PC-9 (cell line): ENCODE data around the gene RFX2.

Experiments used
- EZH2 ChIP-seq: fragments of 200-600 bp; sonication (generic); IDR thresholded peaks from 2 replicates; pipeline ENCODE4 v1.8.0; 2017; ENCODE audit warnings: antibody characterized with exemption, low read depth
- TF ChIP-seq, protein P1 (sequence below): fragments of 200-600 bp; sonication (generic); conservative IDR thresholded peaks from 2 replicates; pipeline ENCODE4 v1.6.1; 2017; ENCODE audit warnings: mixed run types, antibody characterized with exemption, mild to moderate bottlenecking, moderate library complexity

DNA sequence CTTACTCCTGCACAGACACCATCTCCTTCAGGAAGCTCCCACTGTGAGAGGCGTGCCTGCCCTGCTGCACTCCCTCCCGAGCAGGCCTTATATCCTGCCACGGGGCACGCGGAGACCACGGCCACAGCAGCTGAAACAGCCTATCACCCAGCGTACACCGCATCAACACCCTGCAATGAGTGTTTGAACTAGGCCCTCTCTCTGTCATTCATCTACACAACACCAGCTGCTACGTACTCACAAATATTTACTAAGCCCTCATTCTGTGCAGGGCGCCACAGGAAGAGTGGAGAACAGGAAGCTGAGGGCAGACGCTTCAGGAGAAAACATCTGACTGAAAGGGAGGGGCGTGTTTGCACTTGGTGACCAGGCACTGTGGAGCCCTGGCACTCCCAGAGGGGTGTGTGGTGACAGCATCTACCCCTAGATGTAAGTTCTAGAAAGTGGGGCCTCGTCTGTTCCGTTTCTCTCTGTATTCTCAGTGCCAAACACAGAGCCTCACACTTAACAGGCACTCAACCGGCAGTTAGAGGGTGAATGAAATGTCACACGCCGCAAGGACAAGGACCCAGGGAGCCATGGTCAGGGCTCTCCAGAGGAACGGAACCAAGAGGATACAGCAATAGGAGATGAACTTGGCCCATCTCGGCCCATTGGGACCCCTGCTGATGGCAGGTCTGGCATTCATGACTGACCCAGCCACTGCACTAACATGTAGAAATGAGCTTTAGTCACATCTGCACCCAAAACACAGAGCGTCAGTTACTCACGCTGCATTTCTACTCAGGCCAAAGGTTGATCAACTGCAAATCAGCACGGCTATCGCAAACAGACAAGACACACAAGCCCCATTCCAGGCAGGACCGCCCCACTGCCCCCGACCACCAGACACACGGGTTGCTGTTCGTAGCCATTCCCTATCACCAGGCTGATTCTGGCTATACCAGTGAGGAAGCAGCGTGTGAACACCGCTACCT lies 148.0 kb downstream of the RFX2 start:
- TF ChIP-seq, protein P1, sequence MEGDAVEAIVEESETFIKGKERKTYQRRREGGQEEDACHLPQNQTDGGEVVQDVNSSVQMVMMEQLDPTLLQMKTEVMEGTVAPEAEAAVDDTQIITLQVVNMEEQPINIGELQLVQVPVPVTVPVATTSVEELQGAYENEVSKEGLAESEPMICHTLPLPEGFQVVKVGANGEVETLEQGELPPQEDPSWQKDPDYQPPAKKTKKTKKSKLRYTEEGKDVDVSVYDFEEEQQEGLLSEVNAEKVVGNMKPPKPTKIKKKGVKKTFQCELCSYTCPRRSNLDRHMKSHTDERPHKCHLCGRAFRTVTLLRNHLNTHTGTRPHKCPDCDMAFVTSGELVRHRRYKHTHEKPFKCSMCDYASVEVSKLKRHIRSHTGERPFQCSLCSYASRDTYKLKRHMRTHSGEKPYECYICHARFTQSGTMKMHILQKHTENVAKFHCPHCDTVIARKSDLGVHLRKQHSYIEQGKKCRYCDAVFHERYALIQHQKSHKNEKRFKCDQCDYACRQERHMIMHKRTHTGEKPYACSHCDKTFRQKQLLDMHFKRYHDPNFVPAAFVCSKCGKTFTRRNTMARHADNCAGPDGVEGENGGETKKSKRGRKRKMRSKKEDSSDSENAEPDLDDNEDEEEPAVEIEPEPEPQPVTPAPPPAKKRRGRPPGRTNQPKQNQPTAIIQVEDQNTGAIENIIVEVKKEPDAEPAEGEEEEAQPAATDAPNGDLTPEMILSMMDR = no peak
- no peak for TF ChIP-seq EZH2
